ENCODE results near the gene KRT40.

- no peak for TF ChIP-seq EZH2 (IDR thresholded peaks at IDR 0.05; ENCODE audit: borderline replicate concordance, low read depth, low read length, severe bottlenecking)
- no peak for TF ChIP-seq GATA2 (IDR thresholded peaks at IDR 0.05; ENCODE audit: insufficient read depth, insufficient read length, low read depth, low read length)
- TF ChIP-seq POLR2AphosphoS5 (IDR thresholded peaks at IDR 0.05; ENCODE audit: insufficient read depth, low read depth, low read length) = no peak
Measured at GRCh38 chr17:40938981-40939380, 45.1 kb downstream of the KRT40 start.
